ENCODE results near the gene TMA7B.
A peak's percentile ranks its signal among the peaks of the same experiment; 100 is the strongest.

Gene TMA7B

DNA sequence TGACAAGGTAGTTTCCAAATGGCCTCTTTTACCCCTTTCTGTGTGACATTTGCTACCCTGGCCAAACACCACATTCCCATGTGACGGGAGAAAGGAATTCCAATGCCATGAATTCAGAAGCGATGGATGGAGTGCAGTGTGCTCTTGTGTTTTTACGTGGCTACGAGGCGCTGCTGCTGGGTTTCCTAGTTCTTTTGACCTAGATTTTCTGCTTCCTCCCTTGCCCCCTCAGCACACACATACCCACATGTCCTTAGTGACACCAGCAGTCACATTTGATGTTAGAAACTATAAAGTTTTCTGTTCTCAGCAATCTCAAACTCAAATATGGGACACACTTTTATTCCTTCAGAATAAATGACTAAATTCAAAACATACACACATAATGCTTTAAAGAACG lies 7.8 kb upstream of the TMA7B start:
- DNase-seq (ENCODE audit: low spot score): no peak

DNA sequence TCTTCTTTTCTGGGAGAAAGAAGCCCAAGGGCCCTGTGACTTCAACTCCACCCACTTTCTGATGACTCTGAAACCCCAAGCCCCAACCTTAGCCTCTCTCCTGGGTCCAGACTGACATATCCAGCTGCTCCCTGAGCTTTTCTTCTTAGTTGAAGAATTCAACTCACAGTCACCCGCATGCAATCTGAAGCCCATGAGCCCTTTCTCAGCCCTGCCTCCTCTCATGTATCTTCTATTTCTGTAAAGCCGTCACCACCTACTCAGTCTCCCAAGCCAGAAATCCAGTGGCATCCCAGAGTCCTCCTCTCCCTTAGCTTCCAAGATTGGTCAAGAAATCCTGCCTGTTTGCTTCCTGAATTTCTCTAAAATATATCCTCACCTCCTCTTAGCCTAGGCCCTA lies 7.1 kb upstream of the TMA7B start:
- DNase-seq (ENCODE audit: low spot score): no peak

DNA sequence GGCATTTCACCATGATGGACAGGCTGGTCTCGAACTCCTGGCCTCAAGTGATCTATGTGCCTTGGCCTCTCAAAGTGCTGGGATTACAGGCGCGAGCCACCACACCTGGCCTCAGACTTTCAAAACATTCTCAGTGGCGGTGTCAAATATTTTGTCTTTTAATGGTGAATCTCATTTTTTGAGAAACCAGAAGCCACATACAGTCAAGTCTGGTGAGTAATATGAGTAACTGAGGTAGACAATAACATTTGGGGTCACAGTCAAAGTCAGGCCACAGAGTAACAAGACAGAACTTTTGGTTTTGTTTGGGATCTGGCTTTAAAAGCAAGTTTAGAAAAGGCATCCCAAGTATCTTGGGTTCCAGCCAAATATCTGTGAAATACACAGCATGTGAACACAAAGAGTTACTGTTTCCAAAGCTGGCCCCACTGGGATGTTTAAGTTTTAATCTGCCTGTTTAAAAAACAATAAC lies 5.6 kb upstream of the TMA7B start:
- peak; percentile 52 for DNase-seq (ENCODE audit: low spot score)

DNA sequence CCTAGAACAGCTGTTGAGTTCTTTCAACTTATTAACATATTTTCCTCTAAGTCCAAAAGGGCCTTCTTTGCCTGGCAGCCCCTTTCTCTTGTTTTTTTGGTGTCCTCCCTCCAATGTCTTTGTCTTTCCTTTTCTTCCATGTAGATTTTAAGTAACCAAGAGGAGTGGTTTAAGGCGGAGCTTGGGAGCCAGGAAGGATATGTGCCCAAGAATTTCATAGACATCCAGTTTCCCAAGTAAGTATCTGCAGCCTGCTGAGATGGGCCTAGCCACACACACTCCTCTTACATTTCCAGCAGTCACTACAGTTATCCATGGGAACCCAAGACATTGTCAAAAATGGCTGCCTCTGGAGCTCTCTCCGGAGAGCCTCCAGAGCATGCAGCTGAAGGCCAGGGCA lies 4.5 kb upstream of the TMA7B start:
- DNase-seq (ENCODE audit: low spot score): no peak

DNA sequence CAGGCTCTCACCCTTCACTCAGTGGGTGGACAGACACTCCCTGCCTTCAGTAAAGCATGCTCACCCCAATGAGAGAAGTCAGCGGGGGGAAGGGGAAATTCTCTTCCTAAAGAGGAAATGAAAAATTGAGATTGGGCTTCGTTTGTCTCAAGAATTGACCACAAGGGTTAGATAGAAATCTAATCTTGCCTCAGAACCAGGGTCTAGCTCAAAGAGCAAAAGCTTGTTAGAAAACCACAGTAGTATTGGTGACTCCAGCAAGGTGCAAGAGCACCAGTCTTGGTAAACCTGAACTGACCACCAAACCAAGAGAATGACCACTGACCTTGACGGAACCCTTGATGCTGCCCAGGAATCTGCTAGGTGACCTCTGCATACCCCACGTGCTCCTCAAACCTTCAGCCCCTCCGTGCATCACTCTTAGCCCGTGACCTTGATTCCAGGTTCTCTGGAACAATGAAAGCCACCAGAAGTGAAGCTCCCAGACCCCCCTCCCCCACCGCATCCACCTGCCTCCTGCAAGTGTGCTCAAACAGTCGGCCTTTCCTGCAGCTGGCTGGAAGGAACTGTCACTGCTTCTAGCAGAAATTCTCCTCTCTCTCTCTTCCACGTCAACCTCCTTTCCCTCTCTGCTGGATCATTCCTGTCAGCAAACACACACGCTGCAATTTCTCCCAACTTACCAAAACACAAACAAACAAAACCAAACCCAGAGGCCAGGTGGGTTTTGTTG lies 3.1 kb upstream of the TMA7B start:
- no peak for DNase-seq (ENCODE audit: low spot score)

DNA sequence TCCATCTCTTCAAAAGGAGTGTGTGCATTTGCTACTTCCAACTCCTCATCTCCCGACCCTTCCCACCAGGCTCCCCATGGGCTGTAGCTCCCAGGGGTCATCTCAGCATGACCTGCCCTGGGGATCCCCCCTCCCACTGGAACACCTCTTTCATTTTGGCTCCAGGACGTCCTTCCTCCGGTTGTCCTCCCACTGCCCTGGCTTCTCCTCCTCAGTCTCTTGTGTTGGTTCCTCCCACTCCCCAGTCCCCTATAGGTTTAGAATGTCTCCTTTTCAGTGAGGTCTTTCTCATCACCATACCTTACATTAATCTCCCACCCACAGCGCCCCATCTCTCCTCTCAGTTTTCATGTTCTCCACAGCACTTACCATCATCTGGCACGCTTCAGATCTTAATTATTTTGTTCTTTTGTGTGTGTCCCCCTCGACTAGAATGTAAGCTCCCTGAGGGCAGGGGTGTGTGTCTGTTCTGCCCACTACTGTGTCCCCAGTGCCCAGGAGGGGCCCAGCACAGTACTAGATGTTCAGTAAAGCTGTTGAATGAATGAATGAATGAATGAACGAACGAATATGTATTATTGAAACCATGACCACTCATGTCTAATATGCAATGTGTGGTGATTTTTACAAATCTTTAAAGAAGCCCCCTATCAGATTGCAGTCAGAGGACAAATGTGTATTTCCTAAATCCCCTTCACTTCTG lies 2.0 kb upstream of the TMA7B start:
- no peak for DNase-seq (ENCODE audit: low spot score)

DNA sequence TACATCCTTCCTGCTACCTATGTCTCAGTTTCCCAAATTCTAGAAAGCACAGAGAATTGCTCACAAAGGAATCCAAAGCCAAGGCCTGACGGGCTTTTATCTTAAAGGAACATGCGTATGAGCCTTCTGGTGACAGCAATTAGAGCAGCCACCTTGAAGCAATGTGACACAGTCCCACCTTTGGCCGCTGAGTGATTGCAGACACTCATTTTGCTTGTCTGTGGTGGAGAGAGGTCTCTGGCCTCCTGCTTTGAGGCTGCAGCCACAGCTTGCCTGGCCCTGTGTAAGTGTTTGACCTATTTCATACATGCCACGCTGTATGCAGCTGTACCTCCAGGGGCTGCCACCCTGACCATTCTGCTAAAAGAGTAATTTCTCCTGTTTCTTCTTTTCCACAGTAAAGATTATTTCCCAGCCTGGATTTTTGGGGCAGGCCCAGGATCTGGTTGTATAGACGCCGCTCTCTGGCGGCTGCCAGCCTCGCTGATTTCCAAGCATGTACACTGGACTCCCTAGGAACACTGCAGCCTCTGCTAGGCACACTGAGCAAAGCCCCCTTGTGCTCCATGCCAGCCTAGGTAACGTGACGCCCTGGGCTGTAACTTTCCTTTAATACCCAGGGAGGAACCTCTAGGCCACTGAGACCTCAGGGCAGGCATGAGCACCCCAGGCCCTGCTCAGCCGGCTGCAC lies 1.1 kb upstream of the TMA7B start:
- DNase-seq (ENCODE audit: low spot score): no peak

DNA sequence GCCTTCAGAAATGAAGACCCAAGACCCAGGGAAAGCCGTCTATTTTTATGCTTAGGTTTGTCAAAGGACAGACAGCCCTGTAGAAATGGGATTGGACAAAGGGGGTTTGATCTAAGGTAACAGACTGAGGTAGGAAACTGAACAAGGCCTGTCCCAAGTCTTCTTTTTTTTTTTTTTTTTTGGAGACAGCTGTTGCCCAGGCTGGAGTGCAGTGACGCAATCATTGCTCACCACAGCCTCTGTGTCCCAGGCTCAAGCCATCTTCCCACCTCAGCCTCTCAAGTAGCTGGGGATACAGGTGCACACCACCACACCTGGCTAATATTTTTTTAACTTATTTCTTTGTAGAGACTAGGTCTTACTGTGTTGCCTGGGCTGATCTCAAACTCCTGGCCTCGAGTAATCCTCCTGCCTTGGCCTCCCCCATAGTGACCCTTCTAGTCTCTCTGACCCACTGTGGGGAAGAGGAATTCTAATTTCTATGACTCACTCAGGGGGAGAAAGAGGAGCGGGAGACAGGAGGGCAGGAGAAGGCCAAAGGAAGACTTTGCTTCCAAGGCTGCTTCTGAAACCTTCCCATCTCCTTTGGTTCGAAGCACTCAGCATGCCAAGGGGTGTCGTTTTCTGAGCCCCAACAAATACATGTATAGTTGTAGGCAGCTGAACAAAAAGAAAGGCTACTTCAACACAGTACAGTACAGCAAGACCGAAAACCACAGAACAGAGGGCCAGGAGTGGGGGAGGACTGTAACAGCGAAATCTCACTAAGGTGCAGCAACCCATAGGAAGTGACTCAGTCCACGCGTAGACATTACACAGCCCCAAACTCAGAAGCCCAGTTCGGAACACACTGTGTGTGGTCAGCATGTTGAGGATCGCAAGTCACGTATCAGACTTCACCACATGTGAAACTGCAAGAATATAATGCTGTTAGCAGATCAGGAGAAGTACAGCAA lies 872 bp downstream of the TMA7B start:
- DNase-seq (ENCODE audit: low spot score): peak; percentile 82

DNA sequence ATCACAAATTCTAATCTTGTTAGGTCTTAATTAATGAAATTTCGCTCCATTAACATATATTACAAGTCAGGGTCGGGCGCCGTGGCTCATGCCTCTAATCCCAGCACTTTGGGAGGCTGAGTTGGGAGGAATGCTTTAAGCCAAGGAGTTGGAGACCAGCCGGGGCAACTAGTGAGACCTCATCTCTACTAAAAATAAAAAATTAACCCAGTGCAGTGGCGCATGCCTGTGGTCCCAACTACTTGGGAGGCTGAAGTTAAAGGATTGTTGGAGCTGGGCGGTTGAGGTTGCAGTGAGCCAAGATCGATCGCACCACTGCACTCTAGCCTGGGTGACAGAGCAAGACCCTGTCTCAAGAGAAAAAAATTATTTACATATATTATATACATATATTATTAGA lies 1.9 kb downstream of the TMA7B start:
- no peak for DNase-seq (ENCODE audit: low spot score)

DNA sequence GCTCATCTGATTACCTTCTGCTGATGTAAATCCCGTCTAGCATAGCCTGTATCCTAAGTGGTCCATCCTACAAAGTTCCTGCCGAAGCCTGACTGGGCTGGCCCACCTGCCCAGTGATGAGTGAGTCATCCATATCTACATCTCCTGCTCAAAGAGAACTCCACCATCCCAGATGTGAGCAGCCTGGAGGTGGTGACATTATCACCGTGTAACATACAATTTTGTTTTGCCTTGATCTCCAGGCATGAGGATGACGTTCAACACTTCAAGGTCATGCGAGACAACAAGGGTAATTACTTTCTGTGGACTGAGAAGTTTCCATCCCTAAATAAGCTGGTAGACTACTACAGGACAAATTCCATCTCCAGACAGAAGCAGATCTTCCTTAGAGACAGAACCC lies 5.6 kb downstream of the TMA7B start:
- no peak for DNase-seq (ENCODE audit: low spot score)

DNA sequence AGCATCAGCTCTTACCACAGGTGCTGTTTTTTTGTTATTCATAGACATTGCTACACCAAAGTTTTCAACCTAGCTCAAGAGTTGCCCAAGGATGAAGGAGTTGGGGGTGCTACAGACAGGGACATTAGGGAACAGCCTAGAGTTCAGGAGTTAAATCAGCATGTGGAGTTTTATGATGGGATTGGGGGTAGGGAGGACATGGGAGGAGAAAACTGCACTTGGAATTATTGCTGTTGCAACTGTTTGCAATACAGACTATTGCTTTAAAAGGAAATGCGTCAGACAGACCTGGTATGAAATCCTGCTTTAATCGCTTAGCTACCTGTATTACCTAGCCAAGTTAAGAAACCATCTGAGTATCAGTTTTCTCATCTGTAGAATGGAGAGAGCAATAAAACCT lies 6.3 kb downstream of the TMA7B start:
- DNase-seq (ENCODE audit: low spot score): no peak

DNA sequence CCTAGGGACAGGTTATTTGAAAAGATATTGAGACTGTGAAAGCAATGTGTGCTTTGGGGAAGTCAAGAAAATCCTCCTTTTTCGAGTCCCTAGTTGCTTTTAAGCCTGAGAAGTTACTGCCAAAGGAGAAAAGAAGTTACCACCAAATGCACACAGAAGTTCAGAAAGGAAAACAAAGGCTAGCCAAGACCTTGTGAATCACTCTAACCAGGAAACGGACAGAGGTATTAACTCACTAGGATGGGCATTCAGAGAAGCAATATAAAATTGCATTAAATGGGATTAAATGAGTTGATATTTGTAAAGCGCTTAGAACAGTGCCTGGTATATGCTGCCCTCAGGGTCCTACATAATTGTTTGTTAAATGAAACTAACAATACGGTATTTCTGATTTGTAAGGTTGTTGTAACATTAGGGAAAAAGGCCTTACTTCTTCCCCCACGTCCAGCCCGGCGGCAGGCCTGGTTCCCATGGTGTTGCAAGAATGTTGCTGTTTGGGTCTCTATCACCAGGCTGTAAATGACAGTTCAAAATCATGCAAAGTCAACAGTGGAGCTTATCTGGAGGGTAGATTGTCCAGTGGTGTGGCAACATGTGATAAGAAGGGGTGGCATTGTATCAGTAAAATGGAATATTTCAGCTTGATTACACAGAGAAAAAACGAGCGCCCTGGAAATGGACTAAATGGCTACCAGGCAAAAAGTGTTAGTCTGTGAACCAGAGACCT lies 7.1 kb downstream of the TMA7B start:
- peak; percentile 48 for DNase-seq (ENCODE audit: low spot score)

DNA sequence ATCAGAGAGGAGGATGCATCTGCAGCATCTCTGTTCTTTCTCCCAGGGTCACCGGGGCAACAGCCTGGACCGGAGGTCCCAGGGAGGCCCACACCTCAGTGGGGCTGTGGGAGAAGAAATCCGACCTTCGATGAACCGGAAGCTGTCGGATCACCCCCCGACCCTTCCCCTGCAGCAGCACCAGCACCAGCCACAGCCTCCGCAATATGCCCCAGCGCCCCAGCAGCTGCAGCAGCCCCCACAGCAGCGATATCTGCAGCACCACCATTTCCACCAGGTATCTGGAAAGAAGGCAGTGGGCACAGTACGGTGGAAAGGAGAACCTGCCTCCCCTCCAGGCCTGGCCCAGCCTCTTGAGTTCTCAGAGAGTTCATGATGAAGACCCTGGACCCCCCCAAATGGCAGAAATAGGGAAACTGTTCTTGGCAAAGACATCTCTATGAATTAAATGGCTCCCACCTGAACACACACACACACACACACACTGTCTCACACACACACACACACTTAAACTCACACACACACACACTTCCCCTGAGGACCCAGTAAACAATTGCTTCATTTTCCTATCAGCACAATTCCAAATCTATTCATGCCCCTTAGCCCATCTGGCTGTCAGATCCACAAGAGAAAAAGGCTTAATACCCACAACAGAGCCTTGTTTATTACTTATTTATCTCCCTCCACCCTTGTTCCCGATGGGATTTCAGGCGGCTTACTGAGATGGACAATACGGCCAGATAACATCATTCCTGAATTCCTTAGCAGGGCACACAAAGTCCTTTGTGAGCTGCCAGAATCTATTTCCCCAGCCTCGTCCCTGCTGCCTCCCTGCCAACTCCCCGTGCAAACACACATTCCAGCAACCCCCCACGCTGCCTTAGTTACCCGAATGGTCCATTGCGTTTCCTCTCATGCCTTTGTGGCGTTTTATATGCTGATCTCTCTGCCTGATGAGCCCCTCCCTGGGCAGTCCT lies 8.1 kb downstream of the TMA7B start:
- peak; percentile 48 for DNase-seq (ENCODE audit: low spot score)

DNA sequence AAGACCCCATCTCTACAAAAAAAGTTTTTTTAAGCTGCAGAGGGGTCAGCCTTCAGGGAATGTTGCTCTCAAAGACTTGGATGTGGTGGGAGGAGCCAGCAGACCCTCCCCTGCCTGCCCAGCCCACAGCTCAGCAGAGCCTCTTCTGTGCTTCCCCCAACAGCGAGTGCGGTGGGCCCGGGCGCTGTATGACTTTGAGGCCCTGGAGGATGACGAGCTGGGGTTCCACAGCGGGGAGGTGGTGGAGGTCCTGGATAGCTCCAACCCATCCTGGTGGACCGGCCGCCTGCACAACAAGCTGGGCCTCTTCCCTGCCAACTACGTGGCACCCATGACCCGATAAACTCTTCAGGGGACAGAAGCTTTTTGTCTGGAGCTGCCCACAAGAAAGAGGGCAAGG lies 10.5 kb downstream of the TMA7B start:
- DNase-seq (ENCODE audit: low spot score): no peak

DNA sequence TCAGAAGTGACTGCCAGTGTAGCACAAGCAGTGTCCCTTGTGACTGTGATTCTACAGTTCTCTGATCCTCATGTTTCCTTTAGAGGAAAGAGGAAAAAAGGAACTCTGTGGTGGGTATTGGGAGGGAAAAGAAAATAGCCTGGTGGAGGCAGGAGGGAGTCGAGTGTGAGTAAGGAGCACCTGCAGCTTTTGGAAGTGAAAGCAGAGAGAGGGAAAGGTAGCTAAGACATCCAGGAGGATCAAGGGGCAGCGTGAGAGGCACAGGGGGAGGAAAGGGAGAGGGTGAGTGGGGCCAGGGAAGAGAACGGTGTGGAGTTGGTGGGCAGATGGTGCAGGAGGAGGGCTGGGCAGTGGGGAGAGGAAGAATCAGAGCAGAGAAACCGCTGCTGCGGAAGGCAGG lies 12.4 kb downstream of the TMA7B start:
- no peak for DNase-seq (ENCODE audit: low spot score)

DNA sequence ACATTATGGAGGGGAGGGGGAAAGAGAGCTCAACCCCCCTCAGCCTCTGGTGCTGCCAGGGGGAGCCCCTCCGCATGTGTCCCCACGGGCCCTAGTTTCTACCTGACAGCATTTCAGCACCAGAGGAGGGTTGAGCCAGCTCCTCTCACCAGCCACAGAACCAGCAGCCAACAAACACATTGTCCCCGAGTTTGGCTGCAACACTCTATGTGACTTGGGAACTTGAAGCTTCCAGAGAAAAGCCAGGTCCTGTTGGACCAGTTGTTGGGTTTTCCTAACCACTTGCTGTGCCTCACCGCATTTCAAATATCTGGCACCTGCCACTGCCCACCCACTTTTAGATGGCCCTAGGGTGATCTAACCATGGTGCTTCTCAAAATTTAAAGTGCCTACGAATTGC lies 13.5 kb downstream of the TMA7B start:
- DNase-seq (ENCODE audit: low spot score): no peak

DNA sequence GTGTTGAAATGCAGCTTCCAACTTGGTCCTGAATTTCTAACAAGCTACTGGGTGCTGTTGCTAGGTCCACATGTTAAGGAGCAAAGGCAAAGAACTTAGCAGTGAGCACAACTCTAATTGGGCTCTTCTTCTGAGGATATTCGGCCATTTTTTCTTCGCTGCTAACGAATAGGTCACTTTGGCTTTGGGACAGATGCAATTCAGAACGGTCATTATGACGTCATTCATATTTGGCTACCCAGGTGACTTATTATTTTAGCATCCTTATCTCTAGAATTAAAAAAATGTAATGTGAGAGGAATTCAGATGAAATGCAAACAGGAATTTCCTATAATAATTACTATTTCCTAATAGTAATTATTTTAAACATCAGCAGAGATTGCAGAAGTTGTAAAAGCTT lies 13.9 kb downstream of the TMA7B start:
- no peak for DNase-seq (ENCODE audit: low spot score)

DNA sequence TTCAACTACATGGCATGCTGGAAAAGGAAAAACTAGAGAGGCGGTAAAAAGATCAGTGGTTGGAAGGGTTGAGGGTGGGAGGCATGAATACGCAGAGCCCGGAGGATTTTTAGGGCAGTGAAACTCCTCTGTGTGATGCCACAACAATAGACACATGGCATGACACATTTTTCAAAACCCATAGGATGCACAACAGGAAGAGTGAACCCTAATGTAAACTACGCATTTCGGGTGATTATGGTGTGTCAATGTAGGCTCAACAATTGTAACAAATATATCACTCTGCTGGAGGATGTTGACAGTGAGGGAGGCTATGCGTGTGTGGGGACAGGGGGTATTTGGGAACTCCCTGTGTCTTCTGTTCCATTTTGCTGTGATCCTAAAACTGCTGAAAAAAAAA lies 18.9 kb downstream of the TMA7B start:
- DNase-seq (ENCODE audit: low spot score): no peak

DNA sequence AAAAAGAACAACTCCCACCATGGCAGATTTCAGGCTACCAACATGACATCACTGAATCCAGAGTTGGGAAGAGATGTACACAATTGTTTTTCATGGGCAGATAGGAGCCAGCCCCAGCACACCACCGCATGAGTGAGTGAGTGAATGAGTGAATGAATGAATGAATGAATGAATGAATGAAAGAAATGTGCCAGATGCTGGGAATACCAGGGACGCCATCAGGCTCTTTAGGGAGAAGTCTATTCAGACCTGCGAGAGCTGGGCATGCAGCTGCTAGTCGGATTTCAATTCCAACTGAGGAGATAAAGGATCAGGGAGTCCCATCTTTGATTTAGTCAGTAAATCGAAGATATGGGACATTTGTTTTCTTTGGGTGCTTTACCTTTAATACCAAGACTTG lies 19.3 kb downstream of the TMA7B start:
- no peak for DNase-seq (ENCODE audit: low spot score)

DNA sequence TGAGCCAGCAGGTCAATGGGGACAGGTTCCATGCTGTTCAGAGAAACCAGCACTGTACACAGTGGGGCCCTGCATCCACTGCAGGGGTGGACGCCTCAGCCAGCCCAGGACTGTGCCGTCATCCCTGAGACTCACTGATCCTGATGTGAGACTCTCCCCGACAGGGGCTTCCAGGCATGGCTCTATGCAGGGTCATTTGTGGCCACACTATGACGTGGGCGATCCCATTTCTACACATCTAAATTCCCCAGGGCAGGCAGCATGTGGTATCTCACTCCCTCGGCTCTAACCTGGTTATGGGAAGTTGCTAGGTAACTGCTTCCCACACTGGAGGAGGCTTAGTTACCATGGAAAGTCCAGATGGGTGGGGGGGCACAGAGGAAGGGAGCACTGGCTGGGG lies 20.4 kb downstream of the TMA7B start:
- no peak for DNase-seq (ENCODE audit: low spot score)

All from GM03348 (cell line).